NCI-H82 treated with DMSO at 0.1 percent for 48 hours (cell line): ENCODE data around the gene RREB1.
"Not testable (repeated sequence)": the region's sequence is repeated elsewhere in the genome, so short reads cannot be mapped to it uniquely, and the experiment has no call there.

Experiments
- DNase-seq: peaks from one replicate; lab custom pipeline; 2025; ENCODE audit not compliant: unreplicated experiment; lab: John Stamatoyannopoulos, UW

RREB1 gene

GRCh38 chr6:7258231-7258763 lies 150.5 kb downstream of the RREB1 start:
- DNase-seq: no peak

- no peak for DNase-seq
These were observed 152.7 kb downstream of the RREB1 start for GRCh38 chr6:7260291-7261031.

GRCh38 chr6:7261032-7261841 lies 153.5 kb downstream of the RREB1 start:
- peak; percentile 80 for DNase-seq

- peak; percentile 92 for DNase-seq
These were observed 154.2 kb downstream of the RREB1 start for GRCh38 chr6:7261852-7262461.

GRCh38 chr6:7262746-7263518 lies 155.2 kb downstream of the RREB1 start:
- DNase-seq: no peak

- not testable (repeated sequence) for DNase-seq
These were observed 155.7 kb downstream of the RREB1 start for GRCh38 chr6:7263519-7263805.

- DNase-seq: no peak
These were observed 156.3 kb downstream of the RREB1 start for GRCh38 chr6:7264041-7264440.

- no peak for DNase-seq
These were observed 157.1 kb downstream of the RREB1 start for GRCh38 chr6:7264686-7265384.

- not testable (repeated sequence) for DNase-seq
These were observed 157.6 kb downstream of the RREB1 start for GRCh38 chr6:7265385-7265726.

- DNase-seq: no peak
These were observed 159.3 kb downstream of the RREB1 start for GRCh38 chr6:7267071-7267465.

- no peak for DNase-seq
These were observed 159.8 kb downstream of the RREB1 start for GRCh38 chr6:7267466-7268091.

- DNase-seq: no peak
These were observed 160.6 kb downstream of the RREB1 start for GRCh38 chr6:7268362-7268761.

- no peak for DNase-seq
These were observed 161.2 kb downstream of the RREB1 start for GRCh38 chr6:7268816-7269555.

GRCh38 chr6:7269816-7270215 lies 162.1 kb downstream of the RREB1 start:
- no peak for DNase-seq

GRCh38 chr6:7270320-7271204 lies 162.8 kb downstream of the RREB1 start:
- DNase-seq: no peak

GRCh38 chr6:7271205-7271534 lies 163.4 kb downstream of the RREB1 start:
- no peak for DNase-seq

- DNase-seq: no peak
These were observed 165.9 kb downstream of the RREB1 start for GRCh38 chr6:7273709-7274108.

- not testable (repeated sequence) for DNase-seq
These were observed 166.8 kb downstream of the RREB1 start for GRCh38 chr6:7274525-7274924.

GRCh38 chr6:7276199-7276524 lies 168.4 kb downstream of the RREB1 start:
- DNase-seq: no peak
